WTC11 (cell line): ENCODE data around the gene EPC1. TPM values are rescaled to one million over a fixed set of nuclear protein-coding genes. Genes with fewer than 3 reads are reported as not detected.
A peak's percentile ranks its signal among the peaks of the same experiment; 100 is the strongest.

ENCODE experiments used
- ATAC-seq: fragments of 200-7000 bp; cut with Tn5 transposase; 2 replicates; pipeline ENCODE4 v1.10.0; 2021; ENCODE audit warnings: mild to moderate bottlenecking, moderate library complexity
- CTCF ChIA-PET: fragments of 300-600 bp; sonication (Branson Sonifier 250); formaldehyde crosslinking; loops from one replicate; lab custom pipeline; 2021; ENCODE audit warnings: antibody characterized with exemption; lab: Charles Lee
- POLR2A ChIA-PET: fragments of 350-600 bp; sonication (Branson Sonifier 250); formaldehyde crosslinking; loops from one replicate; lab custom pipeline; 2021; ENCODE audit warnings: antibody characterized with exemption; lab: Charles Lee
- DNase-seq: peaks from one replicate; pipeline ENCODE4 v3.0.0; 2021; ENCODE audit warnings: low spot score
- H3K27ac Mint-ChIP-seq: 2 replicates; pipeline ENCODE4 v1.8.0; 2021; ENCODE audit warnings: mixed read lengths
- H3K27me3 Mint-ChIP-seq: 2 replicates; pipeline ENCODE4 v1.8.0; 2021; ENCODE audit warnings: low read depth, mild to moderate bottlenecking, moderate library complexity, mixed read lengths
- H3K36me3 Mint-ChIP-seq: 2 replicates; pipeline ENCODE4 v1.8.0; 2021; ENCODE audit warnings: mixed read lengths
- H3K4me1 Mint-ChIP-seq: 2 replicates; pipeline ENCODE4 v1.8.0; 2022; ENCODE audit warnings: mixed read lengths
- H3K4me3 Mint-ChIP-seq: 2 replicates; pipeline ENCODE4 v1.8.0; 2021; ENCODE audit warnings: mild to moderate bottlenecking, moderate library complexity, mixed read lengths
- H3K9me3 Mint-ChIP-seq: 2 replicates; pipeline ENCODE4 v1.8.0; 2021; ENCODE audit warnings: mixed read lengths
- CREB1 ChIP-seq: sonication (generic); formaldehyde crosslinking; IDR thresholded peaks from 2 replicates; pipeline ENCODE4 v1.8.0; 2023; ENCODE audit warnings: mild to moderate bottlenecking, missing genetic modification reagents
- FOXJ3 ChIP-seq: sonication (generic); formaldehyde crosslinking; IDR thresholded peaks from 2 replicates; pipeline ENCODE4 v1.9.0; 2021; ENCODE audit warnings: missing genetic modification reagents, mild to moderate bottlenecking, borderline replicate concordance
- IRF1 ChIP-seq: sonication (generic); formaldehyde crosslinking; IDR thresholded peaks from 2 replicates; pipeline ENCODE4 v1.8.0; 2023; ENCODE audit warnings: missing genetic modification reagents
- IRF2 ChIP-seq: sonication (generic); formaldehyde crosslinking; IDR thresholded peaks from 2 replicates; pipeline ENCODE4 v1.8.0; 2022; ENCODE audit warnings: low read depth, missing genetic modification reagents, borderline replicate concordance
- NR1H2 ChIP-seq: sonication (generic); formaldehyde crosslinking; IDR thresholded peaks from 2 replicates; pipeline ENCODE4 v1.9.0; 2021; ENCODE audit warnings: mild to moderate bottlenecking, moderate library complexity, missing genetic modification reagents
- NR2C2 ChIP-seq: sonication (generic); formaldehyde crosslinking; IDR thresholded peaks from 2 replicates; pipeline ENCODE4 v1.8.0; 2022; ENCODE audit warnings: mild to moderate bottlenecking, missing genetic modification reagents
- PREB ChIP-seq: sonication (generic); formaldehyde crosslinking; IDR thresholded peaks from 2 replicates; pipeline ENCODE4 v1.8.1; 2022; ENCODE audit warnings: mild to moderate bottlenecking, missing genetic modification reagents, moderate library complexity, borderline replicate concordance
- SOX15 ChIP-seq: fragments of 250-450 bp; sonication (Bioruptor Pico); IDR thresholded peaks from 2 replicates; pipeline ENCODE4 v1.9.0; 2021; ENCODE audit warnings: mild to moderate bottlenecking
- SP1 ChIP-seq: sonication (generic); formaldehyde crosslinking; conservative IDR thresholded peaks from 2 replicates; pipeline ENCODE4 v1.8.1; 2022; ENCODE audit warnings: missing genetic modification reagents
- ZBTB21 ChIP-seq: sonication (generic); formaldehyde crosslinking; IDR thresholded peaks from 2 replicates; pipeline ENCODE4 v1.8.1; 2023; ENCODE audit warnings: mild to moderate bottlenecking, missing genetic modification reagents, borderline replicate concordance
- ZNF121 ChIP-seq: sonication (generic); formaldehyde crosslinking; IDR thresholded peaks from 2 replicates; pipeline ENCODE4 v1.8.0; 2023; ENCODE audit warnings: missing genetic modification reagents
- ZNF423 ChIP-seq: fragments of 250-450 bp; sonication (Bioruptor Pico); IDR thresholded peaks from 2 replicates; pipeline ENCODE4 v2.1.2; 2022; ENCODE audit warnings: mild to moderate bottlenecking, moderate library complexity
- ZNF532 ChIP-seq: fragments of 250-450 bp; sonication (Bioruptor Pico); IDR thresholded peaks from 2 replicates; pipeline ENCODE4 v1.9.0; 2021; ENCODE audit warnings: mild to moderate bottlenecking, borderline replicate concordance
- total RNA-seq: library from RNA; stranded (reverse); gene quantifications from 3 replicates; pipeline ENCODE4 v1.2.3, GENCODE V29; 2021
- TF ChIP-seq, protein P1 (sequence below): sonication (generic); formaldehyde crosslinking; IDR thresholded peaks from 2 replicates; pipeline ENCODE4 v1.8.1; 2023; ENCODE audit warnings: mild to moderate bottlenecking, missing genetic modification reagents, moderate library complexity
- TF ChIP-seq, protein P2 (sequence below): fragments of 250-450 bp; sonication (Bioruptor Pico); IDR thresholded peaks from 2 replicates; pipeline ENCODE4 v1.9.0; 2021; ENCODE audit warnings: mild to moderate bottlenecking
- TF ChIP-seq, protein P3 (sequence below): sonication (generic); formaldehyde crosslinking; IDR thresholded peaks from 2 replicates; pipeline ENCODE4 v1.8.0; 2022; ENCODE audit warnings: mild to moderate bottlenecking, missing genetic modification reagents
- TF ChIP-seq, protein P4 (sequence below): fragments of 250-450 bp; sonication (Bioruptor Pico); conservative IDR thresholded peaks from 2 replicates; pipeline ENCODE4 v1.9.0; 2021; ENCODE audit warnings: mild to moderate bottlenecking

Gene EPC1
- total RNA-seq, 1 experiment from 2014 or later: 22.5 TPM

DNA sequence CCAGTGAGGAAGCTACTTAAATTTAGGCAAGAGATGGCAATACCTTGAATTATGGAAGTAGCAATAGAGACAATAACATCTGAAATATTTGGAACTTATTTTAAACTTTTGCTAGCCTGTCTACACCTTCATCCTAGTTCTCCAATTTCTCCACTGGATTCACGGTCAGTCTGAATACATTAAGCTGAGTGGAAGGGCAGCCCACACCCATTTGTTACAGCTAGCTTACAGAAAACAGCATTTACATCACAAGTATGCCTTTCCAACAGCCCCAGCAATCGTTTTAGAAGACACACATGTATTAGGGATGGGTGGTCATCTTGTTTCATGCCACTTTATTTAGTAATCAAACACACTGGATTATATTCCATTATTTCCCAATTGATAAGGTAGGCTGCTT, 16.7 kb downstream of the EPC1 start:
- Mint-ChIP-seq H3K27ac (no peak overlapping the region; the same call in 1 of the 2 replicates), H3K27me3 (no peaks in the 10 kb centered on the region), H3K9me3 (no peaks in the 10 kb centered on the region), H3K4me1 (peaks cover 85% of the 10 kb centered on the region), H3K36me3 (no peaks in the 10 kb centered on the region), H3K4me3 (no peak overlapping the region)
- POLR2A ChIA-PET: no interaction called here
- ATAC-seq (no peak), DNase-seq (no peak)
- CTCF ChIA-PET: interaction anchor here (1.3 kb wide), 1 partner anchor 16 kb away, joined by 6 read pairs; no protein-coding TSS in a partner anchor
- TF ChIP-seq ZNF423 (CRISPR knock-in tag) (no peak), ZBTB21 (CRISPR knock-in tag) (no peak), NR1H2 (CRISPR knock-in tag) (no peak), SOX15 (CRISPR knock-in tag) (no peak), IRF2 (CRISPR knock-in tag) (no peak), FOXJ3 (CRISPR knock-in tag) (no peak), IRF1 (CRISPR knock-in tag) (no peak), NR2C2 (CRISPR knock-in tag) (no peak), CREB1 (no peak)
- TF ChIP-seq, protein P1, sequence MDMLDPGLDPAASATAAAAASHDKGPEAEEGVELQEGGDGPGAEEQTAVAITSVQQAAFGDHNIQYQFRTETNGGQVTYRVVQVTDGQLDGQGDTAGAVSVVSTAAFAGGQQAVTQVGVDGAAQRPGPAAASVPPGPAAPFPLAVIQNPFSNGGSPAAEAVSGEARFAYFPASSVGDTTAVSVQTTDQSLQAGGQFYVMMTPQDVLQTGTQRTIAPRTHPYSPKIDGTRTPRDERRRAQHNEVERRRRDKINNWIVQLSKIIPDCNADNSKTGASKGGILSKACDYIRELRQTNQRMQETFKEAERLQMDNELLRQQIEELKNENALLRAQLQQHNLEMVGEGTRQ (CRISPR knock-in tag): no peak

GRCh38 chr10:32329061-32329460, 17.9 kb downstream of the EPC1 start:
- Mint-ChIP-seq H3K27ac (no peak overlapping the region), H3K4me3 (no peak overlapping the region), H3K9me3 (no peaks in the 10 kb centered on the region), H3K4me1 (peaks cover 85% of the 10 kb centered on the region), H3K27me3 (no peaks in the 10 kb centered on the region), H3K36me3 (peaks cover 2% of the 10 kb centered on the region; the same call in 1 of the 2 replicates)
- DNase-seq (no peak), ATAC-seq (no peak)
- ChIA-PET CTCF (interaction anchor here (1.3 kb wide), 1 partner anchor 17 kb away, joined by 6 read pairs; no protein-coding TSS in a partner anchor), POLR2A (interaction anchor here (0.7 kb wide), 1 partner anchor 17 kb away, joined by 4 read pairs; no protein-coding TSS in a partner anchor)
- TF ChIP-seq PREB: no peak
- TF ChIP-seq, protein P2, sequence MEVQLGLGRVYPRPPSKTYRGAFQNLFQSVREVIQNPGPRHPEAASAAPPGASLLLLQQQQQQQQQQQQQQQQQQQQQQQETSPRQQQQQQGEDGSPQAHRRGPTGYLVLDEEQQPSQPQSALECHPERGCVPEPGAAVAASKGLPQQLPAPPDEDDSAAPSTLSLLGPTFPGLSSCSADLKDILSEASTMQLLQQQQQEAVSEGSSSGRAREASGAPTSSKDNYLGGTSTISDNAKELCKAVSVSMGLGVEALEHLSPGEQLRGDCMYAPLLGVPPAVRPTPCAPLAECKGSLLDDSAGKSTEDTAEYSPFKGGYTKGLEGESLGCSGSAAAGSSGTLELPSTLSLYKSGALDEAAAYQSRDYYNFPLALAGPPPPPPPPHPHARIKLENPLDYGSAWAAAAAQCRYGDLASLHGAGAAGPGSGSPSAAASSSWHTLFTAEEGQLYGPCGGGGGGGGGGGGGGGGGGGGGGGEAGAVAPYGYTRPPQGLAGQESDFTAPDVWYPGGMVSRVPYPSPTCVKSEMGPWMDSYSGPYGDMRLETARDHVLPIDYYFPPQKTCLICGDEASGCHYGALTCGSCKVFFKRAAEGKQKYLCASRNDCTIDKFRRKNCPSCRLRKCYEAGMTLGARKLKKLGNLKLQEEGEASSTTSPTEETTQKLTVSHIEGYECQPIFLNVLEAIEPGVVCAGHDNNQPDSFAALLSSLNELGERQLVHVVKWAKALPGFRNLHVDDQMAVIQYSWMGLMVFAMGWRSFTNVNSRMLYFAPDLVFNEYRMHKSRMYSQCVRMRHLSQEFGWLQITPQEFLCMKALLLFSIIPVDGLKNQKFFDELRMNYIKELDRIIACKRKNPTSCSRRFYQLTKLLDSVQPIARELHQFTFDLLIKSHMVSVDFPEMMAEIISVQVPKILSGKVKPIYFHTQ (CRISPR knock-in tag): no peak
- no peak for TF ChIP-seq ZNF121 (CRISPR knock-in tag)

- ATAC-seq: peak; percentile 40
- CTCF ChIA-PET: no interaction called here
- no peak for DNase-seq
- TF ChIP-seq ZNF532 (CRISPR knock-in tag): no peak
- TF ChIP-seq, protein P3, sequence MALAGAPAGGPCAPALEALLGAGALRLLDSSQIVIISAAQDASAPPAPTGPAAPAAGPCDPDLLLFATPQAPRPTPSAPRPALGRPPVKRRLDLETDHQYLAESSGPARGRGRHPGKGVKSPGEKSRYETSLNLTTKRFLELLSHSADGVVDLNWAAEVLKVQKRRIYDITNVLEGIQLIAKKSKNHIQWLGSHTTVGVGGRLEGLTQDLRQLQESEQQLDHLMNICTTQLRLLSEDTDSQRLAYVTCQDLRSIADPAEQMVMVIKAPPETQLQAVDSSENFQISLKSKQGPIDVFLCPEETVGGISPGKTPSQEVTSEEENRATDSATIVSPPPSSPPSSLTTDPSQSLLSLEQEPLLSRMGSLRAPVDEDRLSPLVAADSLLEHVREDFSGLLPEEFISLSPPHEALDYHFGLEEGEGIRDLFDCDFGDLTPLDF (CRISPR knock-in tag): no peak
- TF ChIP-seq, protein P4, sequence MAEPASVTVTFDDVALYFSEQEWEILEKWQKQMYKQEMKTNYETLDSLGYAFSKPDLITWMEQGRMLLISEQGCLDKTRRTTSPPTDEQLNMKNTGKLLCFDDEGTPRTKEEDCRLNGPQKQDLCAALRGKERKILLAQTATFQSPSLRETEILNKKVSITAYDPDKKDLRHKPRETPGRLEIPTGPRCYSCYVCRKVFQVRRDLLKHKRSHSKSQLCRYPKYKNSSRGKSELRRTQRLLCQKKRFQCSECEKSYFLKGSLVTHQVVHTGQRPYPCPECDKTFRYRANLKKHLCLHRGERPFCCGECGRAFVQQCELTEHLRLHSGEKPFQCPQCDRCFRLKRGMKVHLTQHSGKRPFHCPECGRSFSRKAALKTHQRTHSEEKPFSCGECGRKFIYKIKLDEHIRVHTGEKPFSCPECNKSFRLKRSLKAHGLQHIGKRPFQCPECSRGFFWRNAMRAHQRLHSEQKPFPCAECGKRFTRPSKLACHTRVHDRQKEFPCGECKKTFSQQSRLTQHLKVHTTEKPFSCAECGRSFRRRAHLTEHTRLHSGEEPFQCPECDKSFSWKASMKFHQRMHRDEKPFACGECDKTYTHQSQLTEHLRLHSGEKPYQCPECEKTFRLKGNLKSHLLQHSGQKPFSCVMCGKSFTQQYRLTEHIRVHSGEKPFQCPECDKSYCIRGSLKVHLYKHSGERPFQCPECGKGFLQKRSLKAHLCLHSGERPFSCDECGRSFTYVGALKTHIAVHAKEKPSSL (CRISPR knock-in tag): no peak
- no peak for TF ChIP-seq SP1 (CRISPR knock-in tag)
- TF ChIP-seq, protein P1 (CRISPR knock-in tag): no peak
Measured at GRCh38 chr10:32328499-32328898, 18.5 kb downstream of the EPC1 start.

More at GRCh38 chr10:32328499-32328898, 18.5 kb downstream of the EPC1 start:
- Mint-ChIP-seq H3K4me3 (no peak overlapping the region), H3K27me3 (no peaks in the 10 kb centered on the region), H3K36me3 (peaks cover 2% of the 10 kb centered on the region; the same call in 1 of the 2 replicates), H3K9me3 (no peaks in the 10 kb centered on the region), H3K4me1 (peaks cover 81% of the 10 kb centered on the region), H3K27ac (peak overlapping the region; percentile 39)
- POLR2A ChIA-PET: no interaction called here
